CD4-positive, alpha-beta T cell treated with Interleukin-17A for 1 hour (primary cell): ENCODE data around the gene C16orf86.

ENCODE experiments used
- DNase-seq: peaks from one replicate; pipeline ENCODE4 v3.0.0-alpha.2; 2020

C16orf86 gene

DNA sequence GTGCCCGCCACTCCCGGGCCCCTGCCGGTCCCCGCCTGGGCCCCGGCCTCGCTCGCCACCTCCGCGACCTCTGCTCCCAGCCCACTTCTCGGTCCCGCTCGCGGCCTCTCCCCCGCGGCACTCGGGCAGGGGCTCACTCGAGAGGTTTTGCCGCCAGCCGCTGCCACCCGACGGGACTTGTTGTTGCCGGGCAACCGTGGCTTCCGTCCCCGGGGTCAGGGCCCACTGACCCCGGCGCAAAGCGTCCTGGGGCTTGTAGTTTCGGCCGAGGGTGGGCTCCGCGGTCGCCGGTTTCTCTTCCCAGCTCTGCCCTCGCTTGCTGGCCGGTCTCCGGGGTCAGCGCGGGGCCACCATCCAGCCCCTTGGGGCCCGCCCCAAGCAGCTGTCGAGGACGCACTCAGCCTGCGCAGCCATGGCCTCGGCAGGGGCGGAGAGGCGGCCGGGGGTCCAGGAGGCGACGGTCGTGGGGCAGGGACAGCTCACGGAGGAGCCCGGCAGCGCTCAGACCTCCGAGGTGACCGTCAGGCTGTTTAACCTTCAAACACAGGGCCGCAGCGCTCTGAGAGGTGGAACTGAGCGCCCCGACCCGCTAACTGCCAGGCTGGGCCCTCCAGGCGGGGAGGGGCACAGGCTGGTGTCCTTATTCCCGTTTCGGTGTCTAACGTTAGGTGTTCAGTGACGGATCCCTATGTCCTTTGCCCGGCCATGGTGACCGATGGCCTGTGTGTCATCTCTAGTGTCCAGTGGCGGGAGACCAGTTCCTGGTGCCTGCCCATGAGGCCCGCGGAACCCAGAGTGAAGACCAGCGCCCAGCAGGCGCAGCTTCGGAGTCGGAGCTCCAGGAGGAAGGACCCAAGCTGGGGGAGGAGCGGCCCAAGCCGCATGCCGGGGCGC, at the start of gene C16orf86, which contains the start of gene ENKD1:
TSS of gene C16orf86 (plus strand) at position 256 of the 894 bp plus-strand sequence. CDS start at position 413, 157 bp downstream.
TSS of gene ENKD1 (minus strand) at position 192 of the 894 bp plus-strand sequence. CDS start 308 bp downstream, outside the sequence.
- DNase-seq, result peak; percentile 86

GRCh38 chr16:67628216-67628615, 38.4 kb upstream of the C16orf86 start:
- no peak for DNase-seq

- no peak for DNase-seq
These were observed 34.0 kb upstream of the C16orf86 start for GRCh38 chr16:67632415-67633172.

GRCh38 chr16:67636713-67637112, 29.9 kb upstream of the C16orf86 start:
- DNase-seq, result no peak

DNA sequence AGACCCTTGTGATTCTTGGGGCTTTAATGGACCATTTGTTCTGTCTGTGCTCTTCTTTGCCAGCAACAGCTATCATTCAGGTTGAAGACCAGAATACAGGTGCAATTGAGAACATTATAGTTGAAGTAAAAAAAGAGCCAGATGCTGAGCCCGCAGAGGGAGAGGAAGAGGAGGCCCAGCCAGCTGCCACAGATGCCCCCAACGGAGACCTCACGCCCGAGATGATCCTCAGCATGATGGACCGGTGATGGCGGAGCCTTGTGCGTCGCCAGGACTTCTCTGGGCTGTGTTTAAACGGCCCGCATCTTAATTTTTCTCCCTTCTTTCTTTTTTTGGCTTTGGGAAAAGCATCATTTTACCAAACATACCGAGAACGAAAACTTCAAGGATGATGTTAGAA, 29.0 kb upstream of the C16orf86 start:
- no peak for DNase-seq

- no peak for DNase-seq
These were observed 24.6 kb upstream of the C16orf86 start for GRCh38 chr16:67641779-67642708.

GRCh38 chr16:67644038-67644437, 22.6 kb upstream of the C16orf86 start:
- no peak for DNase-seq

GRCh38 chr16:67645397-67646121, 21.1 kb upstream of the C16orf86 start:
- peak; percentile 30 for DNase-seq

GRCh38 chr16:67647111-67647651, 19.4 kb upstream of the C16orf86 start:
- DNase-seq, result no peak

- DNase-seq, result no peak
These were observed 18.9 kb upstream of the C16orf86 start for GRCh38 chr16:67647681-67648080.

DNA sequence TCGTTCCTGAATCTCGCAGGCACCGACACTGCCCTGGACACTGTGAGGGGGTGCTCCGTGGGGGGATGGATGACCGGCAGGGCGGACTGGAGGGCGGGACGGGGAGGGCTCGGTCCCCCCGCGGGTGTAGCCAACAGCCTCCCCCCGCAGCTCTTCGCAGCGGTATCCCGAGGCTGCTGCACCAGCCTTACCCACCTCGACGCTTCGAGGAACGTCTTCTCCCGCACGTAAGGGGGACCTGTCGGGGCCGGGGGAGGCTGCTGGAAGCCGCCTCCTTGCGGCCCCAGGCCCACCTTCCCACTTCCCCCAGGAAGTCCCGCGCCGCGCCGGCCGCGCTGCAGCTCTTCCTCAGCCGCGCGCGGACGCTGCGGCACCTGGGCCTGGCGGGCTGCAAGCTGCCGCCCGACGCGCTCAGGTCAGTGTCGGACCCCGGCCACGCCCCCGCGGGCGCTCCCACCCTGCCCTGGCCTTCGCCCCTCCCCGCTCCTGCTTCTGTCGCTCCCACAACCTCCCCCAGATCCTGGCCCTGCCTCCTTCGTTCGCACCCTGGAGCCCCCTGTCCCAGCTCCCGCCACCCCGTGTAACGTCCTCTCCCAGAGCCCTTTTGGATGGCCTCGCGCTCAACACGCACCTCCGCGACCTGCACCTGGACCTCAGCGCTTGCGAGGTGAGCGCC, 18.4 kb upstream of the C16orf86 start:
- DNase-seq, result no peak

- no peak for DNase-seq
These were observed 17.7 kb upstream of the C16orf86 start for GRCh38 chr16:67648764-67649407.

DNA sequence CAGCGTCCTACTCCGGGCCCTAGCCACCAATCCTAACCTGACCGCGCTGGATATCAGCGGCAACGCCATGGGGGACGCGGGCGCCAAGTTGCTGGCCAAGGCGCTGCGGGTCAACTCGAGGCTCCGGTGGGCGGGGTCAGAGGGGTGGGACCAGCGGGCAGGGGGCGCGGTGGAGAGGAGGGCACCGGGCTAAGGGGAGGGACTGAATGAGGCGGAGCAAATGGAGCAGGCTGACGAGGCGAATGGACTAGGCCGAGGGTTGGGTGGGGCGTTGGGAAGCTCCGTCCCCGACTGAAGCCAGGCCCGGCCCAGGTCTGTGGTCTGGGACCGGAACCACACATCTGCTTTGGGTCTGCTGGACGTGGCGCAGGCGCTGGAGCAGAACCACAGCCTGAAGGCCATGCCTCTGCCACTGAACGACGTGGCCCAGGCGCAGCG, 17.1 kb upstream of the C16orf86 start:
- DNase-seq, result no peak

- DNase-seq, result no peak
These were observed 16.6 kb upstream of the C16orf86 start for GRCh38 chr16:67650023-67650422.

- DNase-seq, result no peak
These were observed 15.6 kb upstream of the C16orf86 start for GRCh38 chr16:67651039-67651438.

- DNase-seq, result no peak
These were observed 14.8 kb upstream of the C16orf86 start for GRCh38 chr16:67651847-67652246.

GRCh38 chr16:67652578-67653127, 14.0 kb upstream of the C16orf86 start:
- no peak for DNase-seq

- no peak for DNase-seq
These were observed 13.4 kb upstream of the C16orf86 start for GRCh38 chr16:67653128-67653788.

GRCh38 chr16:67653789-67654402, 12.7 kb upstream of the C16orf86 start:
- no peak for DNase-seq
